Left lobe of liver (tissue), 2 donors: Measurements from ENCODE around the gene ZMYND11. TPM values are rescaled to one million over a fixed set of nuclear protein-coding genes. Genes with fewer than 3 reads are reported as not detected.
"Not testable (repeated sequence)": the region's sequence is repeated elsewhere in the genome, so short reads cannot be mapped to it uniquely, and the experiment has no call there.

Experiments used
- ATAC-seq: fragments of 200-7000 bp; cut with Tn5 transposase; one replicate; pipeline ENCODE4 v1.9.1; 2020; ENCODE audit warnings: mild to moderate bottlenecking, moderate library complexity
- DNase-seq: peaks from one replicate; pipeline ENCODE4 v3.0.0-alpha.2; 2020; ENCODE audit warnings: low spot score
- total RNA-seq: library from RNA; stranded (reverse); gene quantifications from one replicate; pipeline ENCODE4 v1.2.1, GENCODE V29; 2021
- donor health status: DM: no; HTN: no; CAD: no; lungs with moderate emphysema.
- donor health status: DM: no; HTN: yes; CAD: no.

The ZMYND11 gene
- total RNA-seq, 1 donor from 2014 or later = 24.3 TPM

DNA sequence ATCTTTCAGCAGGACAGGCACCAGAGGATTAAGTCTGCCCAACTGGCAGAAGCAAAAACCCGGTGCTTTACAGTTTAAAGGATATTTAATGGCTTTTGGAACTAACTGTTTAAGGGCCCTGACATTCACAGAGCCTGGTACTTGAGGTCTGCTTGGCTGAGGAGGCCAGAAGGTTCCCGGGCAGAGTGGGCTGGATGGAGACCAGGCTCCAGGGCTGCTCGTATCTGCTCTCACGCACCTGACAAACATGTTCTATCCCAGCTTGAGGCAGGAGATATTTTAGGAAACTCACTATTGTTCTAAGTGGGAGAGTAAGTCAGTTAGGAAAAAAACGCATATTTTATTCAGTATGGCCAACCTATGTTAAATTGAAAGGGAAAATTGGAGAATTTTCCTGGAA lies 143.5 kb downstream of the ZMYND11 start:
- DNase-seq (no peak), ATAC-seq (no peak)

- ATAC-seq = no peak
- no peak for DNase-seq
These were observed 144.0 kb downstream of the ZMYND11 start for GRCh38 chr10:279232-279631.

GRCh38 chr10:279655-280054 lies 144.4 kb downstream of the ZMYND11 start:
- ATAC-seq (no peak), DNase-seq (no peak)

- no peak for DNase-seq
- ATAC-seq = no peak
These were observed 147.3 kb downstream of the ZMYND11 start for GRCh38 chr10:282294-283139.

GRCh38 chr10:283140-283479 lies 147.9 kb downstream of the ZMYND11 start:
- ATAC-seq (no peak), DNase-seq (no peak)

GRCh38 chr10:283916-284356 lies 148.7 kb downstream of the ZMYND11 start:
- DNase-seq (no peak), ATAC-seq (no peak)

- ATAC-seq = no peak
- no peak for DNase-seq
These were observed 150.0 kb downstream of the ZMYND11 start for GRCh38 chr10:285216-285615.

GRCh38 chr10:287026-287709 lies 151.9 kb downstream of the ZMYND11 start:
- DNase-seq (no peak), ATAC-seq (no peak)

GRCh38 chr10:287814-288213 lies 152.6 kb downstream of the ZMYND11 start:
- no peak for ATAC-seq
- no peak for DNase-seq

- no peak for ATAC-seq
- no peak for DNase-seq
These were observed 153.3 kb downstream of the ZMYND11 start for GRCh38 chr10:288316-289200.

DNA sequence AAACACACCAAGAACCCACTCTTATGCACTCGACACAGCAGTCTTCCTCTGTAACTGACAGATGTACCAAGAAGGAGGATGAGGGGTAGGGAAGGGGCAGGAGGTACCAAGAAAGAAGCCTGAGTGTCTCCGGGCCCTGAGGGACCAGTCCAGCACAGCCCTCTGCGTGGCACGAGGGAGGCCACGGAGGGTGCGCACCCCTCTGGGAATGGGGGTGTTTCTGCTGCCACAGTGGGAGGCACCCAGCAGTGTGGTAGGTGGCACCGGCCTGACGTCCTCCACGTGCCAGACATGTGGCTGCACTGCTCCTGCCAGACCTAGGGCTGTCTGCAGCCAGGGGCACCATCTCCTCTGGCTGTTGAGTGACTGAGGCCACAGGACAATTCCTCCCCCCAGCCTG lies 154.3 kb downstream of the ZMYND11 start:
- ATAC-seq (no peak), DNase-seq (no peak)

GRCh38 chr10:290026-290725 lies 154.9 kb downstream of the ZMYND11 start:
- DNase-seq = no peak
- ATAC-seq = no peak

GRCh38 chr10:293636-294035 lies 158.4 kb downstream of the ZMYND11 start:
- ATAC-seq = no peak

DNA sequence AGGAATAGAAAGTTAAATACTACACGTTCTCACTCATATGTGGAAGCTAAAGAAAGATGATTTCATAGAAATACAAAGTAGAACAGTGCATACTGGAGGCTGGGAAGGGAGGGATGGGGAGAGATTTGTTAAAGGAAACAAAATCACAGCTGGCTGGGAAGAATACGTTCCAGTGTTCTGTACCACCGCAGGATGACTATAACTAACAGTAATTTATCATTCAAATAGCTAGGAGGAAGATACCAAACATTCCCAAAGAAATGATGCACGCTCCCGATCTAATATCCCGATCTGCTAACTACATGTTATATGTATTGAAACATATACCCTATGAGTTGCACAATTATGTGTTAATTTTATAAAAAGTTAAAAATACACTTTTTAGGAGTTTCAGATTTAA lies 162.3 kb downstream of the ZMYND11 start:
- no peak for DNase-seq
- no peak for ATAC-seq

More at GRCh38 chr10:293636-294035, 158.4 kb downstream of the ZMYND11 start:
- no peak for DNase-seq

GRCh38 chr10:298033-298432 lies 162.8 kb downstream of the ZMYND11 start:
- ATAC-seq (no peak), DNase-seq (no peak)

DNA sequence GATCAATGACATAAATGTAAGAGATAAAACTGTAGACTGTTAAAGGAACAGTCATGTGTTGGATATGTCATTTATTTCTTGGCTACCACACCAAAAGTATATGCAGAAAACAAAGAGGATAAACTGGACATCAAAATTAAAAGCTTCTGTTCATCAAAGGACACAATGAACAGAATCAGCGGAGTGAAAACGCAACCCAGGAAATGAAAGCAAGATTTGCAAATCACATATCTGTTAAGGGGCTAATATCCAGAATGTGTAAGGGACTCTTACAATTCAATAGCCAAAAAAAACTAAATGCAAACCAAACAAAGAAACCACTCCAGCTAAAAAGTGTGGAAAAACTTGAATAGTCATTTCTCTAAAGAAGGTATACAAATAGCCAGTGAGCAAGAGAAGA lies 164.3 kb downstream of the ZMYND11 start:
- ATAC-seq (no peak), DNase-seq (no peak)

GRCh38 chr10:299969-300368 lies 164.7 kb downstream of the ZMYND11 start:
- ATAC-seq (no peak), DNase-seq (no peak)

DNA sequence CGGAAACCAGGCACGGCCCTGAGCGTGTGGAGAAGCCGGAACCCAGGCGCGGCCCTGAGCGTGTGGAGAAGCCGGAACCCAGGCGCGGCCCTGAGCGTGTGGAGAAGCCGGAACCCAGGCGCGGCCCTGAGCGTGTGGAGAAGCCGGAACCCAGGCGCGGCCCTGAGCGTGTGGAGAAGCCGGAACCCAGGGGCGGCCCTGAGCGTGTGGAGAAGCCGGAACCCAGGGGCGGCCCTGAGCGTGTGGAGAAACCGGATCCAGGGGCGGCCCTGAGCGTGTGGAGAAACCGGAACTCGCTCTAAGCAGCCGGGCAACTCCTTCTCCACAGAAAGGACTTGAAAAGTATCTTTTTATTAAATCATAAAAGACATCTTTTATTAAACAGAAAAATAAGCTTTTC lies 165.3 kb downstream of the ZMYND11 start:
- not testable (repeated sequence) for ATAC-seq, DNase-seq

- no peak for ATAC-seq
- DNase-seq = no peak
These were observed 166.3 kb downstream of the ZMYND11 start for GRCh38 chr10:301536-301935.
